Breast epithelium (tissue), 3 donors: ENCODE data around the gene SIGMAR1.

Experiments used
- POLR2AphosphoS5 ChIP-seq, 3 donors: sonication (generic); formaldehyde crosslinking; IDR thresholded peaks; one replicate each; pipeline ENCODE4 v1.6.1; 2017; ENCODE audit warnings: antibody characterized with exemption in 3 of 3
- TF ChIP-seq, protein P1 (sequence below), 3 donors: fragments of 450-650 bp; IDR thresholded peaks; one replicate each; pipeline ENCODE4 v1.5.1; 2016 to 2017; ENCODE audit warnings: antibody characterized with exemption in 3 of 3, mild to moderate bottlenecking in 3 of 3, moderate library complexity in 3 of 3

DNA sequence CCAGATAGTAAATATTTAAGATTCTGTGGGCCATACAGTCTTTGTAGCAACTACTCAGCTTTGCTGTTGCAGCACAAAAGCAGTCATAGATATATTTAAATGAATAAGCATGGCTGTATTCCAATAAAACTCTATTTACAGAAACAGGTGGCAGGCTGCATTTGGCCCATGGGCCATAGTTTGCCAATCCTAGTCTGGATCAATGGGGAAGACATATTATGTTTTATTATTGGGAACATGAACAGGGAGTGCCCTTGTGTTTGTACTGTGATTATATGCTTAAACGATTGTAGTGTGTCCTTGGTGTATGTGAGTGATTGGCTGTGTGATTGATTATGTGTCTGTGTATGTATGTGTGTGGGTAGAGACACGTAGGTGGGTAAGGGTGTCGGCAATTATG lies 36.9 kb upstream of the SIGMAR1 start:
- TF ChIP-seq, protein P1, sequence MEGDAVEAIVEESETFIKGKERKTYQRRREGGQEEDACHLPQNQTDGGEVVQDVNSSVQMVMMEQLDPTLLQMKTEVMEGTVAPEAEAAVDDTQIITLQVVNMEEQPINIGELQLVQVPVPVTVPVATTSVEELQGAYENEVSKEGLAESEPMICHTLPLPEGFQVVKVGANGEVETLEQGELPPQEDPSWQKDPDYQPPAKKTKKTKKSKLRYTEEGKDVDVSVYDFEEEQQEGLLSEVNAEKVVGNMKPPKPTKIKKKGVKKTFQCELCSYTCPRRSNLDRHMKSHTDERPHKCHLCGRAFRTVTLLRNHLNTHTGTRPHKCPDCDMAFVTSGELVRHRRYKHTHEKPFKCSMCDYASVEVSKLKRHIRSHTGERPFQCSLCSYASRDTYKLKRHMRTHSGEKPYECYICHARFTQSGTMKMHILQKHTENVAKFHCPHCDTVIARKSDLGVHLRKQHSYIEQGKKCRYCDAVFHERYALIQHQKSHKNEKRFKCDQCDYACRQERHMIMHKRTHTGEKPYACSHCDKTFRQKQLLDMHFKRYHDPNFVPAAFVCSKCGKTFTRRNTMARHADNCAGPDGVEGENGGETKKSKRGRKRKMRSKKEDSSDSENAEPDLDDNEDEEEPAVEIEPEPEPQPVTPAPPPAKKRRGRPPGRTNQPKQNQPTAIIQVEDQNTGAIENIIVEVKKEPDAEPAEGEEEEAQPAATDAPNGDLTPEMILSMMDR (IDR thresholded peaks at IDR 0.05): no peak
- TF ChIP-seq POLR2AphosphoS5 (IDR thresholded peaks at IDR 0.05): no peak
